ENCODE results near the gene MSX1. TPM values are rescaled to one million over a fixed set of nuclear protein-coding genes. Genes with fewer than 3 reads are reported as not detected.

MSX1 gene
- total RNA-seq, 1 donor from 2014 or later: 2.9 TPM

DNA sequence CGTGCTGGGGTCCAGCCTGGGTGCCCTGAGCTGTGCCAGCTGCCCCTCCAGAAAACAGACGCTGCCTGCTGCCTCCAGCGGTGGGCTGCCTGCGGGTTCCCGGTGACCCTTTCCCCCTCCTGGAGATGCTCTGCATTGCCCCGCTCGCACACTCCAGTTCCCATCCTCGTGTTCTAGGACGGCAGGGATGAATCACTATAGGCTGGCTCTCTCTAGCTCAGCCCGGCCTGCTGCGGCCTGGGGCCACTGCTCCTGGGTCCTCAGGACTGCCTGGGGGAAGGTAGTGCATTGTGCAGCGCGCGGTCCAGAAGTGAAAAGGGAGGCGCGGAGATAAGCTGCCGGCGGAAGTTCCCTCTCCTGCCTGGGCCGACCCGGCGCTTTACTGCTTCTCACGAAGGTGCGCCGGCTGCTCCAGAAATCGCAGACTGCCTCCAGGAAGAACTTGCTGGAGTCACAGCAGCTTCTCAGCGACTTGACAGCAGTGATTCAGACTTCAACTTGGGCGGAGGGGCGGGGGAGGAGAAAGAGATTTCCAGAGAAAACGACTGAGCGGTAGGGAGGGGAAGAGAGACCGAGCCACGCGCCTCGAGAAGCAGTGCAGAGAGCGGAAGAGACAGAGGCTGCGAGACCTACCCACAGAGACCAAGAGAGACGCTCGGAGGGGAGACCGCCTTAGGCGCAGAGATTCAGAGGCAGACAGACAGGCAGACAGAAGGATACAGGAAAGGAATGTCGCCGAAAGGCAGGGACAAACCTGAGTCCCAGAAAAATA lies 6.7 kb upstream of the MSX1 start:
- H3K27ac Mint-ChIP-seq: no peak overlapping the region

DNA sequence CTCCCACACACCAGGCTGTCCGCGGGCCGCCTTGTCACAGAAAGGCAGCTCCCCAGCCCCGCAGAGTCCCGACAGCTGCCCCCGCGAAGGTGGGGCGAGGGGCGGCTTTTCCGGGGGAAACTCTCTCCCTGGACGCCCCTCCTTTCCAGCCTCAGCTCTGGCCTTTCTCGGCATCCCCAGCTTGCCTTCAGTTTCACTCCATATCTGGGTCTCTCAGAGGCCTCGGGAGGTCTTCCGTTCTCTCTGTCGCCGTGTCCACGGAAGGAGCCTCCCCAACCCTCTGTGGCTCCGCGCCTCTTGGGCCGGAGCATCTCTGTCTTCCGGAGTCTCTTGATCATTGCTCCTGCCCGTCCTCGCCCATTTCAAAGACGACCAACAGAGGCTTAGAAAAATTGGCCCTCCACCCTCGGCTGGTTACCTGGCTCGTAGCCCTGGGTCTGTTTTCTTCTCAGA lies 6.1 kb upstream of the MSX1 start:
- peaks cover 89% of the 10 kb centered on the region for H3K27me3 Mint-ChIP-seq
- no peak for DNase-seq (ENCODE audit: low spot score, unreplicated experiment)
- no peaks in the 10 kb centered on the region for H3K9me3 Mint-ChIP-seq (ENCODE audit: low read depth)
- H3K36me3 Mint-ChIP-seq (ENCODE audit: insufficient read depth): no peaks in the 10 kb centered on the region
- no peak overlapping the region for H3K27ac Mint-ChIP-seq
- TF ChIP-seq, protein P1, sequence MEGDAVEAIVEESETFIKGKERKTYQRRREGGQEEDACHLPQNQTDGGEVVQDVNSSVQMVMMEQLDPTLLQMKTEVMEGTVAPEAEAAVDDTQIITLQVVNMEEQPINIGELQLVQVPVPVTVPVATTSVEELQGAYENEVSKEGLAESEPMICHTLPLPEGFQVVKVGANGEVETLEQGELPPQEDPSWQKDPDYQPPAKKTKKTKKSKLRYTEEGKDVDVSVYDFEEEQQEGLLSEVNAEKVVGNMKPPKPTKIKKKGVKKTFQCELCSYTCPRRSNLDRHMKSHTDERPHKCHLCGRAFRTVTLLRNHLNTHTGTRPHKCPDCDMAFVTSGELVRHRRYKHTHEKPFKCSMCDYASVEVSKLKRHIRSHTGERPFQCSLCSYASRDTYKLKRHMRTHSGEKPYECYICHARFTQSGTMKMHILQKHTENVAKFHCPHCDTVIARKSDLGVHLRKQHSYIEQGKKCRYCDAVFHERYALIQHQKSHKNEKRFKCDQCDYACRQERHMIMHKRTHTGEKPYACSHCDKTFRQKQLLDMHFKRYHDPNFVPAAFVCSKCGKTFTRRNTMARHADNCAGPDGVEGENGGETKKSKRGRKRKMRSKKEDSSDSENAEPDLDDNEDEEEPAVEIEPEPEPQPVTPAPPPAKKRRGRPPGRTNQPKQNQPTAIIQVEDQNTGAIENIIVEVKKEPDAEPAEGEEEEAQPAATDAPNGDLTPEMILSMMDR (IDR thresholded peaks at IDR 0.05; ENCODE audit: unreplicated experiment): no peak
- H3K4me3 Mint-ChIP-seq (ENCODE audit: low read depth): peak overlapping the region; percentile 68
- peaks cover 20% of the 10 kb centered on the region for H3K4me1 Mint-ChIP-seq (ENCODE audit: low read depth)

More for the DNA sequence above, 6.7 kb upstream of the MSX1 start:
- peaks cover 87% of the 10 kb centered on the region for H3K27me3 Mint-ChIP-seq
- peaks cover 18% of the 10 kb centered on the region for H3K4me1 Mint-ChIP-seq (ENCODE audit: low read depth)
- H3K9me3 Mint-ChIP-seq (ENCODE audit: low read depth): no peaks in the 10 kb centered on the region
- TF ChIP-seq, protein P1 (IDR thresholded peaks at IDR 0.05; ENCODE audit: unreplicated experiment): peak; percentile 51
- no peak for DNase-seq (ENCODE audit: low spot score, unreplicated experiment)
- H3K36me3 Mint-ChIP-seq (ENCODE audit: insufficient read depth): no peaks in the 10 kb centered on the region
- H3K4me3 Mint-ChIP-seq (ENCODE audit: low read depth): peak overlapping the region; percentile 68

DNA sequence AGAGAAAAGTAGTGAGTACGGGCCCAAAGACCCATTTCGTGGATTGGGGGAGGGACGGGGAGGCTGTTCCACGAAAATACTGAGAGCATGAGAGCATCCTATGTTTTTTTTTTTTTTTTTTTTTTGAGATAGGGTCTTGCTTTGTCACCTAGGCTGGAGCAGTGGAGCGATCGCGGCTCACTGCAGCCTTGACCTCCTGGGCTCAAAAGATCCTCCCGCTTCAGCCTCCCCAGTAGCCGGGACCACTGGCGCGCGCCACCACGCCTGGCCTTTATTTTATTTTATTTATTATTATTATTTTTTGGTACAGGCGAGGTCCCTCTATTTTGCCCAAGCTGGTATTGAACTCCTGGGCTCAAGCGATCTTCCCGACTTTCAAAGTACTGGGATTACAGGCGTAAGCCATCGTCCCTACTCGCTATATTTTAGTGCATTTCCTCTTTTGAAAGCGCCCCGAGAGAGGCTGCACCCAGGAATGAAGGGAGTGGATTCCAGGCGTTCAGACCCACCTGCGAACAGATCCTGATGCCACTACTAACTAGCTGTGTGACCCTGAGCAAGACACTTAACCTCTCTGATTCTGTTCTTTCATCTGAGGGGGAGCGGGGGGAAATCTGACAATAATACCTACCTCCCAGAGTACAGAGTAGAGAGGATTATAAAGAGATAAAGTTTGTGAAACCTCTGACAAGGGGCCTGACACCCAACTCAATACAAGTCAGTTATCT lies 5.4 kb upstream of the MSX1 start:
- peaks cover 20% of the 10 kb centered on the region for H3K4me1 Mint-ChIP-seq (ENCODE audit: low read depth)
- no peak overlapping the region for H3K4me3 Mint-ChIP-seq (ENCODE audit: low read depth)
- no peaks in the 10 kb centered on the region for H3K9me3 Mint-ChIP-seq (ENCODE audit: low read depth)
- TF ChIP-seq, protein P1 (IDR thresholded peaks at IDR 0.05; ENCODE audit: unreplicated experiment): no peak
- DNase-seq (ENCODE audit: low spot score, unreplicated experiment): no peak
- H3K36me3 Mint-ChIP-seq (ENCODE audit: insufficient read depth): no peaks in the 10 kb centered on the region
- no peak overlapping the region for H3K27ac Mint-ChIP-seq
- peaks cover 89% of the 10 kb centered on the region for H3K27me3 Mint-ChIP-seq

DNA sequence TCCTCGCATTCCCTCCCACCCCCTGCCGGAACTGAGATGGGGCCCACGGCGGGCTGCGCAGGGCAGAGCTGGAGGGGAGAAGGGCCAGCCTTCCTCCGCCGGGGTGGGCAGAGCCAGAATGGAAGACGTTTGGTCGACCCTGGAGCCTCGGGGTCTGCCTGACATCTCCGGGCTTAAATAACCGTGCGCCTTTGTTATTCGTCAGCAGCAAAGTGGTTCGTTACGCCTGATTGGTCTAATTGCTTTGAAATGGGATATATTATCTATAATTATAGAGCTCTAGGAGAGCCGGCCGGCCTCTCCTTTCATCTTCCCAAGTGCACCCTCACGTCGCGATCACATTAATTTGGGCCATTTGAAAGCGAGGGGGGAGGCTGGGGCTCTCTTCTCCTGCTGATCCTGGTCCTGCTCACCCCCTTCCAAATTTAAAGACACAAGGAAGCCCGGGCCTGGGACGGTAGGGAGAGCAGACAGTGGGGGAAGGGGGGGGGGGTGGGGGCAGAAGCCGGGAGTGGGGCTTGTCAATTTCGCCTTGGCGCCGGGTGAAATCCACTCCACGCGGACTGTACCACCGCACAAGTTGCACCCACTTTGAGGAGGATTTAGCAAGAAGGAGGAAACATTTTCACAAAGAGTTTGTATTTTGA lies 4.7 kb upstream of the MSX1 start:
- Mint-ChIP-seq H3K9me3 (ENCODE audit: low read depth) (no peaks in the 10 kb centered on the region), H3K4me1 (ENCODE audit: low read depth) (peaks cover 20% of the 10 kb centered on the region), H3K27me3 (peaks cover 84% of the 10 kb centered on the region), H3K27ac (no peak overlapping the region), H3K4me3 (ENCODE audit: low read depth) (no peak overlapping the region), H3K36me3 (ENCODE audit: insufficient read depth) (no peaks in the 10 kb centered on the region)
- TF ChIP-seq, protein P1 (IDR thresholded peaks at IDR 0.05; ENCODE audit: unreplicated experiment): no peak
- DNase-seq (ENCODE audit: low spot score, unreplicated experiment): no peak

Measured in progenitor cell of endocrine pancreas (in vitro differentiated cells).